Measurements from ENCODE around the gene CAMTA1. TPM values are rescaled to one million over a fixed set of nuclear protein-coding genes. Genes with fewer than 3 reads are reported as not detected.

The CAMTA1 gene
- total RNA-seq, 2 donors from 2014 or later = 100 to 102 TPM

- Histone ChIP-seq H3K4me3 (no peak overlapping the region), H3K27ac (no peak overlapping the region), H3K4me1 (replicated peaks) (no peaks in the 10 kb centered on the region), H3K36me3 (no peaks in the 10 kb centered on the region), H3K27me3 (replicated peaks; ENCODE audit: insufficient read depth) (no peaks in the 10 kb centered on the region), H3K9me3 (no peaks in the 10 kb centered on the region)
- intact Hi-C loops (cut with DNase I) = no loop called here
- WGBS = 91% methylated on average over 6 of the region's 6 CpGs
- no peak for DNase-seq (ENCODE audit: low spot score)
- TF ChIP-seq CTCF (IDR thresholded peaks at IDR 0.05) = no peak
- no peak for TF ChIP-seq POLR2AphosphoS5 (IDR thresholded peaks at IDR 0.05)
Observed at GRCh38 chr1:7315946-7316345, 530.7 kb downstream of the CAMTA1 start.

GRCh38 chr1:7317888-7318287, 532.6 kb downstream of the CAMTA1 start:
- WGBS = 57% methylated on average over 2 of the region's 2 CpGs
- TF ChIP-seq POLR2AphosphoS5 (IDR thresholded peaks at IDR 0.05) (no peak), POLR2A (IDR thresholded peaks at IDR 0.05) (no peak), CTCF (IDR thresholded peaks at IDR 0.05) (no peak)
- Histone ChIP-seq H3K9me3 (no peaks in the 10 kb centered on the region), H3K27ac (no peak overlapping the region), H3K4me1 (replicated peaks) (no peaks in the 10 kb centered on the region), H3K36me3 (no peaks in the 10 kb centered on the region), H3K4me3 (no peak overlapping the region), H3K27me3 (replicated peaks; ENCODE audit: insufficient read depth) (no peaks in the 10 kb centered on the region)
- no peak for DNase-seq (ENCODE audit: low spot score)
- intact Hi-C loops (cut with DNase I) = no loop called here

- WGBS = 94% methylated on average over 5 of the region's 5 CpGs
- no peak overlapping the region for H3K27ac ChIP-seq
- no peaks in the 10 kb centered on the region for H3K27me3 ChIP-seq (replicated peaks; ENCODE audit: insufficient read depth)
- no peak for DNase-seq (ENCODE audit: low spot score)
- no peaks in the 10 kb centered on the region for H3K9me3 ChIP-seq
- no peak overlapping the region for H3K4me3 ChIP-seq
- H3K36me3 ChIP-seq = no peaks in the 10 kb centered on the region
- intact Hi-C loops (cut with DNase I) = no loop called here
- no peaks in the 10 kb centered on the region for H3K4me1 ChIP-seq (replicated peaks)
- TF ChIP-seq CTCF (IDR thresholded peaks at IDR 0.05) (no peak), POLR2AphosphoS5 (IDR thresholded peaks at IDR 0.05) (no peak), POLR2A (IDR thresholded peaks at IDR 0.05) (no peak)
Observed at GRCh38 chr1:7319196-7319595, 533.9 kb downstream of the CAMTA1 start.

- H3K27ac ChIP-seq = no peak overlapping the region
- TF ChIP-seq CTCF (IDR thresholded peaks at IDR 0.05) (no peak), POLR2AphosphoS5 (IDR thresholded peaks at IDR 0.05) (no peak), POLR2A (IDR thresholded peaks at IDR 0.05) (no peak)
- H3K4me1 ChIP-seq (replicated peaks) = no peaks in the 10 kb centered on the region
- H3K4me3 ChIP-seq = no peak overlapping the region
- H3K27me3 ChIP-seq (replicated peaks; ENCODE audit: insufficient read depth) = no peaks in the 10 kb centered on the region
- no peak for DNase-seq (ENCODE audit: low spot score)
- H3K36me3 ChIP-seq = no peaks in the 10 kb centered on the region
- no peaks in the 10 kb centered on the region for H3K9me3 ChIP-seq
- intact Hi-C loops (cut with DNase I) = no loop called here
Observed at GRCh38 chr1:7320661-7321060, 535.4 kb downstream of the CAMTA1 start.

- H3K9me3 ChIP-seq = no peaks in the 10 kb centered on the region
- H3K4me1 ChIP-seq (replicated peaks) = no peaks in the 10 kb centered on the region
- H3K36me3 ChIP-seq = no peaks in the 10 kb centered on the region
- H3K27me3 ChIP-seq (replicated peaks; ENCODE audit: insufficient read depth) = no peaks in the 10 kb centered on the region
- TF ChIP-seq POLR2AphosphoS5 (IDR thresholded peaks at IDR 0.05) = no peak
- no peak for TF ChIP-seq POLR2A (IDR thresholded peaks at IDR 0.05)
- no peak for TF ChIP-seq CTCF (IDR thresholded peaks at IDR 0.05)
- no peak for DNase-seq (ENCODE audit: low spot score)
- intact Hi-C loops (cut with DNase I) = no loop called here
- WGBS = 96% methylated on average over 2 of the region's 2 CpGs
- no peak overlapping the region for H3K4me3 ChIP-seq
- H3K27ac ChIP-seq = no peak overlapping the region
Observed at GRCh38 chr1:7322283-7322785, 537.1 kb downstream of the CAMTA1 start.

Measured in prostate gland (tissue), 2 donors.